GM18951 (cell line): Measurements from ENCODE around the gene IHH.

ENCODE experiments used
- POLR2A ChIP-seq: IDR thresholded peaks from 4 replicates; pipeline ENCODE4 v1.6.1; 2011; ENCODE audit warnings: mild to moderate bottlenecking; ENCODE audit not compliant: insufficient read length, insufficient read depth; ENCODE audit errors: extremely low read depth
- in situ Hi-C: fragments of 300-500 bp; cut with MboI; formaldehyde crosslinking; loops from one replicate; pipeline ENCODE4 v1.12.0; 2022; ENCODE audit warnings: low sequenced_read_pairs, mixed read lengths, inconsistent platforms; ENCODE audit not compliant: unreplicated experiment

Gene IHH

DNA sequence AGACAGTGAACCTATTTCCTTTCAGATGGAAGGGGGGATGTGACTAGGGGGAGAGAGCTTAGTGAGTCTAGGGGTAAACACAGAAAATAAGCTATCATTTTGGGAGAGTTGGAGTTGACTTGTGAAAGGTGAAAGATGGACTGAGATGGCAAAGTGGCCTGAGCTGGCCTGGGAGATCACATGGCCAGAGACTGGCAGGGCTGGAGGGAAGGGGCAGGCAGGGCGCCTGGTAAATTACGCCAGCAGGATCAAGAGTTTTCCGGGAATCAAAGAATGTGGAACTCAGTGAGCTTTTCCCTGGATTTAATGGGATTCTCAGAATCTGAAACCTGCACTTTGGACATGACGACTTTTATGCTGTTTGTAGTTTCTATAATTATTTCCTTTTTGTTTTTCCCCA, 18.6 kb downstream of the IHH start:
- in situ Hi-C loops: no loop called here
- TF ChIP-seq POLR2A: no peak

DNA sequence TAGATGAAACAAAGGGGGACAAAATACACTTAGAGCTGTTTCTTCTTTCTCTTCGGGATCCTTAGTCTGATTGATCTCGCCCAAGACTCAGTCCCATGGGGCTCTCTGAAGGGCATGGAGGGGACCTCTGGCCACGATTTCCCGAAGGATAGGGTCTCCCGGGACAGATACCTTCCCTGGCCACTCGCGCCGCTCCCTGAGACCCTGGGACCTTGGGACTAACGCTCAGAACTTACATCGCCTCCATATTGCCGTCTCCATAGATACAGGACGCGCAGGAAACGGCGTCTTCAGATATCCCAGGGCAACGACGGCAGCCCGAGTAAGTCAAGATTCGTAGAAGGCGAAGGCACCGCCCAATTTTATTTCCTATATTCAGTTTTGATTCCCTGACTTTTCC, 19.5 kb downstream of the IHH start, which contains the start of gene CFAP65:
TSS of gene CFAP65 (minus strand) at position 265 of the 400 bp plus-strand sequence. CDS start 2,468 bp downstream, outside the sequence.
- no peak for TF ChIP-seq POLR2A
- in situ Hi-C loops: no loop called here

- TF ChIP-seq POLR2A: no peak
- in situ Hi-C loops: no loop called here
Observed at GRCh38 chr2:219038600-219038999, 22.1 kb downstream of the IHH start.

DNA sequence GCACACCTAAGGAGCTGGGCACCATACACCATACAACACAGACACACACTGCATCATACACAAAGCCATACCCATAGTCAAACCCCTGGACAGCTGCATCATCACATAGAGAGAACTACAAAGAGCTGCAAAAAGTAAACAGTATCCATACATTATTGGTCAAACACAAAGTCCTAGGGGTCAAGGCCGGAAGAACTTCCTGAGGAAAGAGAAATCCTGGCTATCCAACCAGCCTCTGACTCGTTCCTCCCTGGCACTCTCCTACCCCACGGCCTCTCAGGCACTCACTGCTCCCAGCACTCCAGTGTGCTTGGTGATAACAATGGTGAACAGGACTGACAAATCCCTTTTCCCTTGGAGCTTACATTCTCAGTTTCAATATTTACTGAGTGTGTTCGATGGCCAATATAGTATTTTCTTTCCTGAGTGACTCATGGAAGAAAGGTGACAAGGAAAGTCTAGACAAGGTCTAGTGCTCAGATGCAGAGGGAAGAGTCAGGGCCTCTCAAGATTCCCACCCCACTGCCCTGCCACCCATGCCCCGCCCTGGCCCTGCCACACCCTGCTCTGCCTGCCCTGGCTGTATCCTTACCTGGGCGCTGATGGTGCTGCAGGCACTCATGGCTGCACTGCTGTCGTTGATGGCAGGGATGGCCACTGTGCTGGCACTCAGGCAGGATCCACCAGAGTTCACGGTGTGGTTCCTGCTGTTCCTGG, 22.8 kb downstream of the IHH start:
- in situ Hi-C loops: no loop called here
- TF ChIP-seq POLR2A: no peak

- in situ Hi-C loops: no loop called here
- no peak for TF ChIP-seq POLR2A
Observed at GRCh38 chr2:219035942-219036341, 24.8 kb downstream of the IHH start.

DNA sequence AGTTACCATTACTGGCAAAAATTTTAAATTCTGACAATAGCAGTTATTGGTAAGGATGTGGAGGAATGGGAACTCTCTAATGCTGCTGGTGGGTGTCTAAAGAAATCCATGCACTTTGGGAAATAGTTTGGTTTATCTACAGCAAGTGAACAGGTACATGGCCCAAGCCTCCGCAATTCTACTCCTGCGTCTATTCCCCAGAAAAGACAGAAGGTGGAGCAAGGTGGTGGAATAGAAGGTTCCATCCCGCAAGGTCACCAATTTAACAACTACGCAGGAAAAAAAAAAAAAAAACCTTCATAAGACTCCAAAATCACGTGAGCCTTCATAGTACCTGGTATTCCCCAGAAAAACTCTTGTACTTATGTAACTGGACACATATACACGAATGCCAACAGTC, 25.9 kb downstream of the IHH start:
- in situ Hi-C loops: no loop called here
- TF ChIP-seq POLR2A: no peak

GRCh38 chr2:219032051-219032745, 28.5 kb downstream of the IHH start:
- in situ Hi-C loops: no loop called here
- TF ChIP-seq POLR2A: no peak

DNA sequence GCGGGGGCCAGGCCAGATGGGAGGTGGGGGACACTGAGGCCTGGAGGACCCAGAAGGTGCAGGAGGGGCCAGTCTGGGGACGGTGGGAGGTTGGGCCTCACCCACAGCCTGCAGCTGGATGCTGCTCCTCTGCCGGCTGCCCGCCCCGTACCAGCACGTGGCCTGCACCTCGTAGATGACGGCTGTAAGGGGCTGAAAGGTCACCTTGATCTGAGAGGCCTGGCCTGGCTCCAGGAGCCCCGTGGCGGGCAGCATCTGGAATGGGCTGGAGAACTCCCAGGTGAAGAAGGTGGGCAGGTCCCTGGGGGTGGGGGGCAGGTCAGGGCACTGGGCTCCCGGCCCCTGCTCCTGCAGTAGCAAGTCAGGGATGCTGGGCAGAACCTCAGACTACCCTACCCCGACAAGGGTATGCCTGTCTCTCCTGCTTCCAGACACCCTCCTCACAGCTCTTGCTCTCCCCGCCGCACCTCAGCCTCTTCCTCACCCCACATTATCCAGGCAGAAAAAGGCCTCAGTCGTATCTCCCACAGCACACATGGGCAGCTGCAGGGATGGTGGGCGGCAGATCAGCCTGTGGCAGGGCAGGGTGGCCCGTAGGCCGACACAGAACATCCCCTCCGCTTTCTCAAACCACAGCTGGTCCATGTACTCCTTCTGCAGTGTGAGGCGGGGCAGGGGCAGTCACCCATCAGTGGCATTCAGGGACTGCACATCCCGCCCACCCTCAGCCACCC, 29.5 kb downstream of the IHH start:
- TF ChIP-seq POLR2A: no peak
- in situ Hi-C loops: no loop called here

GRCh38 chr2:219030177-219030940, 30.4 kb downstream of the IHH start:
- in situ Hi-C loops: no loop called here
- TF ChIP-seq POLR2A: no peak

- in situ Hi-C loops: no loop called here
- TF ChIP-seq POLR2A: no peak
Observed at GRCh38 chr2:219029829-219030165, 30.9 kb downstream of the IHH start.

DNA sequence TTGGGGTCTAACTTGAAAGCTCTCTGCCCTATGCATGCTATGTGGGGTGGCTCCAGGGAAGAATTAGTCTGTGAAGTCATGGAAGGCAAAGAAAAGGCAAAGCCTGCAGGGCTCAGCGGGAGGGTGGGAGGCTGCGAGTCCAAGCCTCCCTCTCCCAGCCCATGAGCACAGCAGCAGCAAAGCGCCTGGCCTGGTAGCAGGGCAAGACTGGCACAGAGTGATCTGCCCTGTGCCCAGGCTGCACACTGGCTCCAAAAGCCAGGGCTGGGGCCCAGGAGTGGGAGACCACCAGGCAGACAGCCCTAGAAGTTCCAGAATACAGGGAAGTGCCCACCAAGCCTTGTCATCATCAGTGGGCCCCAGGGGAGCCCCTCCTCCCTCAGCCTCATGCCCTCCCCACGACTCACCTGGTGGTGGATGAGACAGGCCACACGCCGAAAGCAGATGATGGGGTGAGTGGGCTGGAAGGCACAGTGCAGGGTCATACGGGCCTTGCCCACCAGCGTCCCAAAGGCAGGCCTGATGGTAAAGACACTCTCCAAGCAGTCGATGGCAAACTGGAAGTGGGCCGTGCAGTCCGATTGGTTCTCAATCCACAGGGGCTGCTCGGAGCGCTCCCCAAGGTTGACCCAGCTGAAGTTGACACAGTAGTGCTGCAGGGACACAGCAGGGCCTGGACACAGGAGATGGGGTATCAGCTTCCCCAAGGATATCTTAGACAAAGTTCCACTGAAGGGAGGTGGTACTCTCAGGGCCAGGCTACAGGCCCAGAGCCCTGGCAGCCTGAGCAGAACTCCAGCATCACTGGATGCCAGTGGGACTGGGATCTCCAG, 31.5 kb downstream of the IHH start:
- TF ChIP-seq POLR2A: no peak
- in situ Hi-C loops: no loop called here

DNA sequence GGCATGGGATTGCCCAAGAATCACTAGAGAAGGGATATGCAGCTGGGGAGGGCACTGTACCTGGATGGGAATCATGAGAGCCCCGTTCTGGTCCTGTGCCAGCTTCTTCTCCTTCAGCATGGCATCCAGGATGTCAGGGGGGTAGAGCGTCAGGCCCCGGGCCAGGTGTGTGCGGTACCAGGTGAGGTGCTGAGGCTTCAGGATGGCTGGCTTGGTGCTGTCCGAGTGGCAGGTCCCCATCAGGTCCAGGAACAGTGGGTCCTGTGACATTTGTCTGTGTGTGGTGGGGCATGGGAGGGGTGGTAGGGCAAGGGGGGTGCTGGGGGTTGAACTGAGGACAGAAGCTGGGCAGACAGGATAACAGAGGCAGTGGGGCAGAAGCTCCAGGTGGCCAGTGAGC, 32.6 kb downstream of the IHH start:
- TF ChIP-seq POLR2A: no peak
- in situ Hi-C loops: no loop called here

GRCh38 chr2:219027511-219028055, 33.1 kb downstream of the IHH start:
- in situ Hi-C loops: no loop called here
- TF ChIP-seq POLR2A: no peak
